ENCODE measurements around the gene PACS2. TPM values are rescaled to one million over a fixed set of nuclear protein-coding genes. Genes with fewer than 3 reads are reported as not detected.
"Not testable (repeated sequence)": the region's sequence is repeated elsewhere in the genome, so short reads cannot be mapped to it uniquely, and the experiment has no call there.

The PACS2 gene
- total RNA-seq, 2 experiments from 2014 or later = 25.1 to 29.6 TPM

DNA sequence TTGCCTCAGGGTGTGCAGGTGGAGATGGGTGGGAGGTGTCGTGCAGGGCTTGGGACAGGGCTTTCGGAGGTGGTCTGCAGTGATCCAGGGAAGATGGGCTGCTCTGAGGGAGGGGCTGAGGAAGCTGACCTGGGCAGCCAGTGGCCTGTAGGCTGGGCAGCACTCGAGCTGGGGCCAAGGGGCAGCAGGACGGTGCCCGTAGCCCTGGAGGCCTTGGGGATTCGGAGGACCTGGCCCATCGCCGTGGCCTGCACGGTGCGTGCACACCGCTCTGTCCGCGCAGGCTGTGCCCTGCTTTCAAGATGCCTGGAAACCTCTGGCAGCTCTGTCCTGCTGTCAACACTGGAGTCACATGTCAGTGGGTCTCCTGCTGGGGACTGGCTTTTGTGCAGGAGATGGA lies 9.1 kb downstream of the PACS2 start:
- peaks cover 10% of the 10 kb centered on the region for H3K4me1 Mint-ChIP-seq (ENCODE audit: low read depth)
- peaks cover 3% of the 10 kb centered on the region for H3K36me3 Mint-ChIP-seq (ENCODE audit: low read depth)
- H3K4me3 Mint-ChIP-seq = no peak overlapping the region
- CTCF ChIA-PET = no interaction called here
- intact Hi-C loops (cut with micrococcal nuclease) = no loop called here
- H3K27me3 Mint-ChIP-seq (ENCODE audit: low read depth) = no peaks in the 10 kb centered on the region
- H3K9me3 Mint-ChIP-seq = no peaks in the 10 kb centered on the region
- no peak overlapping the region for H3K27ac Mint-ChIP-seq
- no peak for DNase-seq

DNA sequence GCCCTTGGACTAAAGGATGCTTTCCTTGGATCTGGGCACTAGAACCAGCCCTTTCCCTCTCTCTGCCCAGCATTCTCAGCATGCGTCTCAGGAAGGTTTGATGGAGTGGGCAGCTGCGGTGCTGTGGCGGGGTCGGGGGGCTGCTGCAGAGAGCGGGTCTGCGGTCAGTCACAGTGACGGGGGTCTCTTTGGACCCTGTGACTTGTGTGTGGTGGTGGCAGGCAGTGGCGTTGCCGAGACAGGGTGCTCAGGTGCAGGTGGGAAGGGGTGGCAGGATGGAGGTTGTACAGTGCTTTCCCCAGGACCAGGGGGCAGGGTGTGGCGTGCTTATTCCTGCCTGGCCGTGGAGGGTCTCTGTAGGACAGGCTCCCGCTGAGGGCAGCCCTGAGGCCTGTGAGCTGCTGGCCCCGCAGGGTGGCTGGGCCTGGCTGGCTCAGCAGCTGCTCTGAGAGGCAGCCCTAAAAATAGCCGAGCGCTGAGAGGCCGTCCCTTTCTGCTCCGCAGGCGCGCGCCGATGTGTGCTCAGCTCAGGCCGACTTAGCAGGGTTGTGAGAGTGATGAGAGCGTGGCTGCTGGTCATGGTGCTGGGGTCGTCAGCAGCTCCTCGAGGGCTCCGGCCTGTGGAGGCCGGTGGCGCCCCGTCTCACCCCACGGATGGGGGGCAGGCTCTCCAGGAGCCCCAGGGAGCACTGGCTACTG lies 9.7 kb downstream of the PACS2 start:
- intact Hi-C loops (cut with micrococcal nuclease) = no loop called here
- no peaks in the 10 kb centered on the region for H3K9me3 Mint-ChIP-seq
- no peak for DNase-seq
- H3K4me1 Mint-ChIP-seq (ENCODE audit: low read depth) = peaks cover 16% of the 10 kb centered on the region
- peaks cover 3% of the 10 kb centered on the region for H3K36me3 Mint-ChIP-seq (ENCODE audit: low read depth)
- H3K27me3 Mint-ChIP-seq (ENCODE audit: low read depth) = no peaks in the 10 kb centered on the region
- no peak overlapping the region for H3K27ac Mint-ChIP-seq
- no peak overlapping the region for H3K4me3 Mint-ChIP-seq
- CTCF ChIA-PET = no interaction called here

- peaks cover 3% of the 10 kb centered on the region for H3K36me3 Mint-ChIP-seq (ENCODE audit: low read depth)
- intact Hi-C loops (cut with micrococcal nuclease) = no loop called here
- CTCF ChIA-PET = no interaction called here
- no peaks in the 10 kb centered on the region for H3K27me3 Mint-ChIP-seq (ENCODE audit: low read depth)
- no peaks in the 10 kb centered on the region for H3K9me3 Mint-ChIP-seq
- peaks cover 22% of the 10 kb centered on the region for H3K4me1 Mint-ChIP-seq (ENCODE audit: low read depth)
- DNase-seq = no peak
- no peak overlapping the region for H3K27ac Mint-ChIP-seq
- no peak overlapping the region for H3K4me3 Mint-ChIP-seq
Observed at GRCh38 chr14:105324871-105325270, 10.3 kb downstream of the PACS2 start.

GRCh38 chr14:105325303-105325702 lies 10.8 kb downstream of the PACS2 start:
- intact Hi-C loops (cut with micrococcal nuclease) = no loop called here
- no peak overlapping the region for H3K4me3 Mint-ChIP-seq
- peaks cover 3% of the 10 kb centered on the region for H3K36me3 Mint-ChIP-seq (ENCODE audit: low read depth)
- no peak for DNase-seq
- no peaks in the 10 kb centered on the region for H3K27me3 Mint-ChIP-seq (ENCODE audit: low read depth)
- CTCF ChIA-PET = no interaction called here
- no peaks in the 10 kb centered on the region for H3K9me3 Mint-ChIP-seq
- peaks cover 25% of the 10 kb centered on the region for H3K4me1 Mint-ChIP-seq (ENCODE audit: low read depth)
- H3K27ac Mint-ChIP-seq = no peak overlapping the region

GRCh38 chr14:105325716-105326567 lies 11.4 kb downstream of the PACS2 start:
- Mint-ChIP-seq H3K9me3 (no peaks in the 10 kb centered on the region), H3K27ac (no peak overlapping the region), H3K4me1 (ENCODE audit: low read depth) (peaks cover 30% of the 10 kb centered on the region), H3K27me3 (ENCODE audit: low read depth) (no peaks in the 10 kb centered on the region), H3K4me3 (no peak overlapping the region), H3K36me3 (ENCODE audit: low read depth) (peaks cover 3% of the 10 kb centered on the region)
- intact Hi-C loops (cut with micrococcal nuclease) = no loop called here
- DNase-seq = no peak
- CTCF ChIA-PET = interaction anchor here (1.0 kb wide), 1 partner anchor 19 kb away, joined by 3 read pairs; no protein-coding TSS in a partner anchor

- Mint-ChIP-seq H3K4me1 (ENCODE audit: low read depth) (peaks cover 34% of the 10 kb centered on the region), H3K9me3 (no peaks in the 10 kb centered on the region)
- intact Hi-C loops (cut with micrococcal nuclease) = no loop called here
Observed at GRCh38 chr14:105326568-105326867, 12.0 kb downstream of the PACS2 start.

GRCh38 chr14:105326891-105327694 lies 12.5 kb downstream of the PACS2 start:
- no peak for DNase-seq
- CTCF ChIA-PET = interaction anchor here (1.0 kb wide), 1 partner anchor 18 kb away, joined by 3 read pairs; no protein-coding TSS in a partner anchor
- Mint-ChIP-seq H3K27me3 (ENCODE audit: low read depth) (no peaks in the 10 kb centered on the region), H3K4me1 (ENCODE audit: low read depth) (peaks cover 39% of the 10 kb centered on the region), H3K4me3 (no peak overlapping the region), H3K27ac (no peak overlapping the region), H3K36me3 (ENCODE audit: low read depth) (peaks cover 3% of the 10 kb centered on the region), H3K9me3 (no peaks in the 10 kb centered on the region)
- intact Hi-C loops (cut with micrococcal nuclease) = no loop called here

More at GRCh38 chr14:105326568-105326867, 12.0 kb downstream of the PACS2 start:
- Mint-ChIP-seq H3K4me3 (no peak overlapping the region), H3K27ac (no peak overlapping the region), H3K36me3 (ENCODE audit: low read depth) (peaks cover 3% of the 10 kb centered on the region), H3K27me3 (ENCODE audit: low read depth) (no peaks in the 10 kb centered on the region)
- no peak for DNase-seq
- CTCF ChIA-PET = interaction anchor here (1.0 kb wide), 1 partner anchor 19 kb away, joined by 3 read pairs; no protein-coding TSS in a partner anchor

DNA sequence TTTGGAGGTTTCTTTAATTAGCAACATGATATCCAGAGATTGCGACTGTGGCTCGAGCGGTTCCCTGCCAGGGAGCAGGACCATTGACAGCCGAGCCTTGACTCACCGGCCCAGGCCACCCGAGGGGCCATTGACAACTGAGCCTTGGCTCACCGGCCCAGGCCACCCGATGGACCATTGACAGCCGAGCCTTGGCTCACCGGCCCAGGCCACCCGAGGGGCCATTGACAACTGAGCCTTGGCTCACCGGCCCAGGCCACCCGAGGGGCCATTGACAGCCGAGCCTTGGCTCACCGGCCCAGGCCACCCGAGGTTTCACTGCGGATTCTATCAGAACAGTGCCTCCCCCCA lies 13.1 kb downstream of the PACS2 start:
- CTCF ChIA-PET; H3K4me3 Mint-ChIP-seq; H3K27ac Mint-ChIP-seq; H3K27me3 Mint-ChIP-seq (ENCODE audit: low read depth); DNase-seq; H3K9me3 Mint-ChIP-seq; intact Hi-C loops (cut with micrococcal nuclease); H3K36me3 Mint-ChIP-seq (ENCODE audit: low read depth): not testable (repeated sequence)
- H3K4me1 Mint-ChIP-seq (ENCODE audit: low read depth) = peaks cover 40% of the 10 kb centered on the region

DNA sequence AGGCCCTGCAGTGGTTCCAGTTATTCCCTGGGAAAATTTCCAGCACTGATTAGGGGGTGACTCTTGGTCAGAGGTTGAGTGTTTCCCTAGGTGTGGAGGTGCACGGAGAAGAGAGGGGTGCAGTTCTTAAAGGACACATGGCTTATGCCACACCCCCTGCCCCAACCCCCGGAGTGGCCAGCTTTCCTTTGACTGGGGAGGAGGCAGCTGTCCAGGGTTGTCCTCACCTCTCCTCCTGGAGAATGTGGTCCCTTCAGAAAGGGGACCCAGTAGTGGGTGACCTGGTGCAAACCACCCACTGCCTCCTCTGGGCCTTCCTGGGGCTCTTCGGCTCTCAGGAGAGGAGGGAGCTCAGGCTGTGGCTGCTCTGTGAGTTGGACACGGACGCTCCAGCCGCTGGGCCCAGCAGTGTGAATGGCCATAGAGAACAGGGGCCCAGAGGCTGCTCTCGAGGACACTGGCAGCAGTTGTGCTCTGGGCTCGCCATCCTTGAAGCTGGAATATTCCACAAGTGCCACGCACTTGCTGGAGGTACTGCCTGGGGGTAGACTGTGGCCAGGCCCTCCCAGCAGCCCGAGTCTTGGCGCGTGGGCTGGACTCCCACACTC lies 13.6 kb downstream of the PACS2 start:
- no peak overlapping the region for H3K4me3 Mint-ChIP-seq
- CTCF ChIA-PET = no interaction called here
- H3K27ac Mint-ChIP-seq = no peak overlapping the region
- intact Hi-C loops (cut with micrococcal nuclease) = no loop called here
- no peaks in the 10 kb centered on the region for H3K27me3 Mint-ChIP-seq (ENCODE audit: low read depth)
- DNase-seq = no peak
- peaks cover 44% of the 10 kb centered on the region for H3K4me1 Mint-ChIP-seq (ENCODE audit: low read depth)
- no peaks in the 10 kb centered on the region for H3K36me3 Mint-ChIP-seq (ENCODE audit: low read depth)
- no peaks in the 10 kb centered on the region for H3K9me3 Mint-ChIP-seq

GRCh38 chr14:105328678-105329390 lies 14.3 kb downstream of the PACS2 start:
- H3K9me3 Mint-ChIP-seq = no peaks in the 10 kb centered on the region
- no peaks in the 10 kb centered on the region for H3K27me3 Mint-ChIP-seq (ENCODE audit: low read depth)
- intact Hi-C loops (cut with micrococcal nuclease) = no loop called here
- H3K4me3 Mint-ChIP-seq = no peak overlapping the region
- DNase-seq = no peak
- H3K36me3 Mint-ChIP-seq (ENCODE audit: low read depth) = no peaks in the 10 kb centered on the region
- CTCF ChIA-PET = no interaction called here
- no peak overlapping the region for H3K27ac Mint-ChIP-seq
- H3K4me1 Mint-ChIP-seq (ENCODE audit: low read depth) = peaks cover 41% of the 10 kb centered on the region

- no peaks in the 10 kb centered on the region for H3K9me3 Mint-ChIP-seq
- no peak overlapping the region for H3K4me3 Mint-ChIP-seq
- intact Hi-C loops (cut with micrococcal nuclease) = no loop called here
Observed at GRCh38 chr14:105329411-105330150, 15.0 kb downstream of the PACS2 start.

More at GRCh38 chr14:105329411-105330150, 15.0 kb downstream of the PACS2 start:
- Mint-ChIP-seq H3K27ac (no peak overlapping the region), H3K36me3 (ENCODE audit: low read depth) (no peaks in the 10 kb centered on the region), H3K27me3 (ENCODE audit: low read depth) (no peaks in the 10 kb centered on the region), H3K4me1 (ENCODE audit: low read depth) (peaks cover 39% of the 10 kb centered on the region)
- CTCF ChIA-PET = no interaction called here
- no peak for DNase-seq

Data from activated naive CD4-positive, alpha-beta T cell treated with anti-CD3 and anti-CD28 coated beads for 36 hours (primary cell).